Keratinocyte (primary cell): ENCODE results near the gene ZHX3.

ENCODE experiments used
- EZH2 ChIP-seq: IDR thresholded peaks from one replicate; pipeline ENCODE4 v1.6.1; 2012; ENCODE audit warnings: inconsistent platforms, mild to moderate bottlenecking, low read length, moderate library complexity
- TF ChIP-seq, protein P1 (sequence below), 3 experiments: IDR thresholded peaks in 1 of 3; conservative IDR thresholded peaks in 1 of 3; optimal IDR thresholded peaks in 1 of 3; 2 replicates in 2 of 3; 3 replicates in 1 of 3; pipeline versions ENCODE3 to v1.5.1; 2011; ENCODE audit warnings: low read length in 3 of 3, mild to moderate bottlenecking in 3 of 3, moderate library complexity in 2 of 3, control low read depth in 1 of 3, inconsistent platforms in 1 of 3; ENCODE audit not compliant: insufficient read depth in 2 of 3; ENCODE audit errors: extremely low read depth in 1 of 3

DNA sequence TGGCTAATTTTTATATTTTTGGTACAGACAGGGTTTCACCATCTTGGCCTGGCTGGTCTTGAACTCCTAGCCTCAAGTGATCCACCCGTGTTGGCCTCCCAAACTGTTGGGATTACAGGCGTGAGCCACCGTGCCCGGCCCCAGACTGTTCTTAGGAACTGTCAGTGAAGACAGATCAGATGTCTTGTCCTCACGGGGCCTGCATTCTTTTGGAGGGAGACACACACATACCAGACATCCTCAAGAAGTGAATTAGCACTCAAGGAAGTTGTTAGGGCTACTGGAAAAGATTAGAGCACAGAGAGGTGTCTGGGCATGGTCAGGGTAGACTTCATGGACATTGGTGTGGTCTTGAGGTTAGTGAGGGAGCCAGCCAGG is 12.8 kb upstream of the ZHX3 start:
- TF ChIP-seq, protein P1, sequence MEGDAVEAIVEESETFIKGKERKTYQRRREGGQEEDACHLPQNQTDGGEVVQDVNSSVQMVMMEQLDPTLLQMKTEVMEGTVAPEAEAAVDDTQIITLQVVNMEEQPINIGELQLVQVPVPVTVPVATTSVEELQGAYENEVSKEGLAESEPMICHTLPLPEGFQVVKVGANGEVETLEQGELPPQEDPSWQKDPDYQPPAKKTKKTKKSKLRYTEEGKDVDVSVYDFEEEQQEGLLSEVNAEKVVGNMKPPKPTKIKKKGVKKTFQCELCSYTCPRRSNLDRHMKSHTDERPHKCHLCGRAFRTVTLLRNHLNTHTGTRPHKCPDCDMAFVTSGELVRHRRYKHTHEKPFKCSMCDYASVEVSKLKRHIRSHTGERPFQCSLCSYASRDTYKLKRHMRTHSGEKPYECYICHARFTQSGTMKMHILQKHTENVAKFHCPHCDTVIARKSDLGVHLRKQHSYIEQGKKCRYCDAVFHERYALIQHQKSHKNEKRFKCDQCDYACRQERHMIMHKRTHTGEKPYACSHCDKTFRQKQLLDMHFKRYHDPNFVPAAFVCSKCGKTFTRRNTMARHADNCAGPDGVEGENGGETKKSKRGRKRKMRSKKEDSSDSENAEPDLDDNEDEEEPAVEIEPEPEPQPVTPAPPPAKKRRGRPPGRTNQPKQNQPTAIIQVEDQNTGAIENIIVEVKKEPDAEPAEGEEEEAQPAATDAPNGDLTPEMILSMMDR (optimal IDR thresholded peaks at IDR 0.05 in 1 of 3, IDR thresholded peaks at IDR 0.05 in 1 of 3, conservative IDR thresholded peaks at IDR 0.05 in 1 of 3; ENCODE audit: extremely low read depth in 1 of 3, insufficient read depth in 2 of 3, low read length in 3 of 3) = no peak
- TF ChIP-seq EZH2 = no peak
